ENCODE data around the gene CPEB3. TPM values are rescaled to one million over a fixed set of nuclear protein-coding genes. Genes with fewer than 3 reads are reported as not detected.

CPEB3 gene
- total and polyA plus RNA-seq, 5 donors from 2014 or later = 0.47 to 4.4 (median 0.98) TPM

- H3K4me3 ChIP-seq (ENCODE audit: low read depth, low read length) = peak overlapping the region; percentile 90
These were observed 622 bp downstream of the CPEB3 start for GRCh38 chr10:92290076-92290836.

GRCh38 chr10:92284112-92284704 is 6.7 kb downstream of the CPEB3 start:
- DNase-seq (no peak), ATAC-seq (ENCODE audit: low read depth in 2 of 2) (no peak)
- Histone ChIP-seq H3K4me1 (ENCODE audit: control insufficient read depth, insufficient read depth, low read length, poor library complexity, severe bottlenecking) (no peaks in the 10 kb centered on the region), H3K27ac (ENCODE audit: insufficient read depth, low read length, poor library complexity, severe bottlenecking) (no peak overlapping the region), H3K36me3 (ENCODE audit: control insufficient read depth, insufficient read depth, low read length) (no peaks in the 10 kb centered on the region), H3K9me3 (ENCODE audit: control insufficient read depth in 2 of 2, low read length in 2 of 2) (no peaks in the 10 kb centered on the region), H3K27me3 (ENCODE audit: control insufficient read depth, insufficient read depth, low read length) (no peaks in the 10 kb centered on the region), H3K4me3 (ENCODE audit: low read depth, low read length) (no peak overlapping the region)
- H3K9me3 Mint-ChIP-seq = peaks cover 0 to 2% (median 0%) of the 10 kb centered on the region in 7 donors
- H3K36me3 Mint-ChIP-seq = peaks cover 6% of the 10 kb centered on the region
- peaks cover 6 to 21% (median 12%) of the 10 kb centered on the region in 4 donors for H3K4me1 Mint-ChIP-seq
- no peaks in the 10 kb centered on the region for H3K27me3 Mint-ChIP-seq
- H3K27ac Mint-ChIP-seq = peak overlapping the region in 2 of 3 donors; percentile 34 to 54
- no peak overlapping the region for H3K4me3 Mint-ChIP-seq

More at GRCh38 chr10:92290076-92290836, 622 bp downstream of the CPEB3 start:
- Mint-ChIP-seq H3K36me3 (peaks cover 8% of the 10 kb centered on the region), H3K4me3 (peak overlapping the region; percentile 96 to 98 (median 97)), H3K27me3 (no peaks in the 10 kb centered on the region), H3K4me1 (peaks cover 14 to 47% (median 29%) of the 10 kb centered on the region in 4 donors), H3K27ac (peak overlapping the region in 2 of 3 donors; percentile 82 to 88), H3K9me3 (no peaks in the 10 kb centered on the region)
- H3K36me3 ChIP-seq (ENCODE audit: control insufficient read depth, insufficient read depth, low read length) = no peaks in the 10 kb centered on the region
- ATAC-seq (ENCODE audit: low read depth in 2 of 2) (no peak), DNase-seq (peak in 2 of 3 donors; percentile 27 to 37)
- peak overlapping the region; percentile 80 for H3K27ac ChIP-seq (ENCODE audit: insufficient read depth, low read length, poor library complexity, severe bottlenecking)
- no peaks in the 10 kb centered on the region for H3K9me3 ChIP-seq (ENCODE audit: control insufficient read depth in 2 of 2, low read length in 2 of 2)
- no peaks in the 10 kb centered on the region for H3K27me3 ChIP-seq (ENCODE audit: control insufficient read depth, insufficient read depth, low read length)
- H3K4me1 ChIP-seq (ENCODE audit: control insufficient read depth, insufficient read depth, low read length, poor library complexity, severe bottlenecking) = peaks cover 27% of the 10 kb centered on the region

- H3K27ac ChIP-seq (ENCODE audit: insufficient read depth, low read length, poor library complexity, severe bottlenecking) = no peak overlapping the region
- no peak overlapping the region for H3K4me3 ChIP-seq (ENCODE audit: low read depth, low read length)
- H3K4me1 Mint-ChIP-seq = peaks cover under 1 to 11% (median 3%) of the 10 kb centered on the region in 4 donors
- H3K4me3 Mint-ChIP-seq = no peak overlapping the region
- H3K27me3 Mint-ChIP-seq = no peaks in the 10 kb centered on the region
- peaks cover 7% of the 10 kb centered on the region for H3K36me3 Mint-ChIP-seq
- H3K9me3 Mint-ChIP-seq = no peaks in the 10 kb centered on the region
- H3K27ac Mint-ChIP-seq = no peak overlapping the region
- H3K27me3 ChIP-seq (ENCODE audit: control insufficient read depth, insufficient read depth, low read length) = no peaks in the 10 kb centered on the region
- ATAC-seq (ENCODE audit: low read depth in 2 of 2) = no peak
- H3K9me3 ChIP-seq (ENCODE audit: control insufficient read depth in 2 of 2, low read length in 2 of 2) = no peaks in the 10 kb centered on the region
- no peaks in the 10 kb centered on the region for H3K4me1 ChIP-seq (ENCODE audit: control insufficient read depth, insufficient read depth, low read length, poor library complexity, severe bottlenecking)
- no peaks in the 10 kb centered on the region for H3K36me3 ChIP-seq (ENCODE audit: control insufficient read depth, insufficient read depth, low read length)
- DNase-seq = no peak
These were observed 11.7 kb downstream of the CPEB3 start for GRCh38 chr10:92278996-92279696.

- no peaks in the 10 kb centered on the region for H3K4me1 ChIP-seq (ENCODE audit: control insufficient read depth, insufficient read depth, low read length, poor library complexity, severe bottlenecking)
- H3K36me3 ChIP-seq (ENCODE audit: control insufficient read depth, insufficient read depth, low read length) = no peaks in the 10 kb centered on the region
- ATAC-seq (ENCODE audit: low read depth in 2 of 2) = no peak
- Mint-ChIP-seq H3K27ac (no peak overlapping the region), H3K4me1 (peaks cover 0 to 10% (median 4%) of the 10 kb centered on the region in 4 donors), H3K4me3 (no peak overlapping the region), H3K9me3 (peaks cover 0 to 4% (median 0%) of the 10 kb centered on the region in 7 donors), H3K36me3 (peaks cover 10% of the 10 kb centered on the region), H3K27me3 (no peaks in the 10 kb centered on the region)
- DNase-seq = no peak
- H3K4me3 ChIP-seq (ENCODE audit: low read depth, low read length) = no peak overlapping the region
- no peaks in the 10 kb centered on the region for H3K27me3 ChIP-seq (ENCODE audit: control insufficient read depth, insufficient read depth, low read length)
- H3K27ac ChIP-seq (ENCODE audit: insufficient read depth, low read length, poor library complexity, severe bottlenecking) = no peak overlapping the region
- H3K9me3 ChIP-seq (ENCODE audit: control insufficient read depth in 2 of 2, low read length in 2 of 2) = no peaks in the 10 kb centered on the region
These were observed 16.8 kb downstream of the CPEB3 start for GRCh38 chr10:92274071-92274470.

- H3K27me3 ChIP-seq (ENCODE audit: control insufficient read depth, insufficient read depth, low read length) = no peaks in the 10 kb centered on the region
- ATAC-seq (ENCODE audit: low read depth in 2 of 2) = no peak
- no peak overlapping the region for H3K27ac Mint-ChIP-seq
These were observed 22.1 kb downstream of the CPEB3 start for GRCh38 chr10:92268748-92269147.

GRCh38 chr10:92267343-92267742 is 23.5 kb downstream of the CPEB3 start:
- peaks cover 4% of the 10 kb centered on the region for H3K36me3 Mint-ChIP-seq
- H3K27ac Mint-ChIP-seq = peak overlapping the region in 1 of 3 donors; percentile 0

More at GRCh38 chr10:92268748-92269147, 22.1 kb downstream of the CPEB3 start:
- H3K4me3 Mint-ChIP-seq = no peak overlapping the region
- Histone ChIP-seq H3K9me3 (ENCODE audit: control insufficient read depth in 2 of 2, low read length in 2 of 2) (no peaks in the 10 kb centered on the region), H3K4me1 (ENCODE audit: control insufficient read depth, insufficient read depth, low read length, poor library complexity, severe bottlenecking) (no peaks in the 10 kb centered on the region), H3K36me3 (ENCODE audit: control insufficient read depth, insufficient read depth, low read length) (no peaks in the 10 kb centered on the region), H3K4me3 (ENCODE audit: low read depth, low read length) (no peak overlapping the region), H3K27ac (ENCODE audit: insufficient read depth, low read length, poor library complexity, severe bottlenecking) (no peak overlapping the region)
- H3K27me3 Mint-ChIP-seq = no peaks in the 10 kb centered on the region
- H3K4me1 Mint-ChIP-seq = peaks cover 5 to 15% (median 10%) of the 10 kb centered on the region in 4 donors
- peaks cover 6% of the 10 kb centered on the region for H3K36me3 Mint-ChIP-seq
- peaks cover 0 to 4% (median 0%) of the 10 kb centered on the region in 7 donors for H3K9me3 Mint-ChIP-seq
- DNase-seq = no peak

GRCh38 chr10:92265687-92266258 is 25.1 kb downstream of the CPEB3 start:
- Histone ChIP-seq H3K27ac (ENCODE audit: insufficient read depth, low read length, poor library complexity, severe bottlenecking) (no peak overlapping the region), H3K9me3 (ENCODE audit: control insufficient read depth in 2 of 2, low read length in 2 of 2) (no peaks in the 10 kb centered on the region), H3K27me3 (ENCODE audit: control insufficient read depth, insufficient read depth, low read length) (no peaks in the 10 kb centered on the region), H3K4me3 (ENCODE audit: low read depth, low read length) (no peak overlapping the region), H3K4me1 (ENCODE audit: control insufficient read depth, insufficient read depth, low read length, poor library complexity, severe bottlenecking) (no peaks in the 10 kb centered on the region), H3K36me3 (ENCODE audit: control insufficient read depth, insufficient read depth, low read length) (no peaks in the 10 kb centered on the region)
- Mint-ChIP-seq H3K36me3 (peaks cover 4% of the 10 kb centered on the region), H3K27me3 (no peaks in the 10 kb centered on the region), H3K4me3 (no peak overlapping the region), H3K4me1 (peaks cover 5 to 10% (median 9%) of the 10 kb centered on the region in 4 donors), H3K27ac (peak overlapping the region in 1 of 3 donors; percentile 14), H3K9me3 (peaks cover 0 to 3% (median 0%) of the 10 kb centered on the region in 7 donors)
- peak in 1 of 3 donors; percentile 32 for DNase-seq
- ATAC-seq (ENCODE audit: low read depth in 2 of 2) = no peak

More at GRCh38 chr10:92267343-92267742, 23.5 kb downstream of the CPEB3 start:
- H3K9me3 ChIP-seq (ENCODE audit: control insufficient read depth in 2 of 2, low read length in 2 of 2) = no peaks in the 10 kb centered on the region
- no peaks in the 10 kb centered on the region for H3K27me3 ChIP-seq (ENCODE audit: control insufficient read depth, insufficient read depth, low read length)
- no peak overlapping the region for H3K4me3 Mint-ChIP-seq
- peaks cover 0 to 4% (median 0%) of the 10 kb centered on the region in 7 donors for H3K9me3 Mint-ChIP-seq
- DNase-seq (peak in 1 of 3 donors; percentile 25), ATAC-seq (ENCODE audit: low read depth in 2 of 2) (no peak)
- no peak overlapping the region for H3K27ac ChIP-seq (ENCODE audit: insufficient read depth, low read length, poor library complexity, severe bottlenecking)
- peaks cover 5 to 10% (median 9%) of the 10 kb centered on the region in 4 donors for H3K4me1 Mint-ChIP-seq
- no peaks in the 10 kb centered on the region for H3K27me3 Mint-ChIP-seq
- no peak overlapping the region for H3K4me3 ChIP-seq (ENCODE audit: low read depth, low read length)
- no peaks in the 10 kb centered on the region for H3K36me3 ChIP-seq (ENCODE audit: control insufficient read depth, insufficient read depth, low read length)
- H3K4me1 ChIP-seq (ENCODE audit: control insufficient read depth, insufficient read depth, low read length, poor library complexity, severe bottlenecking) = no peaks in the 10 kb centered on the region
